K562 (cell line): ENCODE measurements around the gene CAPN5.

Source experiments
- BRCA1 ChIP-seq, 2 experiments: fragments of 450-650 bp in 1 of 2; sonication (generic) in 1 of 2; formaldehyde crosslinking in 1 of 2; IDR thresholded peaks; 2 replicates each; pipeline versions ENCODE4 v1.5.0 to v1.6.1; 2017 to 2020; ENCODE audit warnings: mild to moderate bottlenecking in 1 of 2, missing genetic modification reagents in 1 of 2
- FOXA1 ChIP-seq: fragments of 450-650 bp; IDR thresholded peaks from 2 replicates; pipeline ENCODE4 v1.6.1; 2016; ENCODE audit warnings: mild to moderate bottlenecking, borderline replicate concordance
- FOXK1 ChIP-seq: sonication (generic); formaldehyde crosslinking; IDR thresholded peaks from 2 replicates; pipeline ENCODE4 v1.8.0; 2022; ENCODE audit warnings: missing genetic modification reagents, mild to moderate bottlenecking, borderline replicate concordance
- POLR2A ChIP-seq: fragments of 450-650 bp; conservative IDR thresholded peaks from 2 replicates; pipeline ENCODE4 v1.6.1; 2016
- TF ChIP-seq, protein P1 (sequence below), 3 experiments: IDR thresholded peaks in 2 of 3; conservative IDR thresholded peaks in 1 of 3; 2 replicates each; pipeline ENCODE4 v1.5.1; 2011 to 2012; ENCODE audit warnings: low read length in 3 of 3, mild to moderate bottlenecking in 3 of 3, control low read depth in 2 of 3, improper control_type of control experiment in 1 of 3, inconsistent platforms in 1 of 3, low read depth in 1 of 3, mixed read lengths in 1 of 3, moderate library complexity in 1 of 3; ENCODE audit not compliant: insufficient read depth in 2 of 3
- TF ChIP-seq, protein P2 (sequence below): IDR thresholded peaks from 2 replicates; pipeline ENCODE4 v1.6.1; 2011; ENCODE audit warnings: borderline replicate concordance, low read depth, mild to moderate bottlenecking, moderate library complexity, low read length; ENCODE audit not compliant: insufficient read depth, poor library complexity, severe bottlenecking

DNA sequence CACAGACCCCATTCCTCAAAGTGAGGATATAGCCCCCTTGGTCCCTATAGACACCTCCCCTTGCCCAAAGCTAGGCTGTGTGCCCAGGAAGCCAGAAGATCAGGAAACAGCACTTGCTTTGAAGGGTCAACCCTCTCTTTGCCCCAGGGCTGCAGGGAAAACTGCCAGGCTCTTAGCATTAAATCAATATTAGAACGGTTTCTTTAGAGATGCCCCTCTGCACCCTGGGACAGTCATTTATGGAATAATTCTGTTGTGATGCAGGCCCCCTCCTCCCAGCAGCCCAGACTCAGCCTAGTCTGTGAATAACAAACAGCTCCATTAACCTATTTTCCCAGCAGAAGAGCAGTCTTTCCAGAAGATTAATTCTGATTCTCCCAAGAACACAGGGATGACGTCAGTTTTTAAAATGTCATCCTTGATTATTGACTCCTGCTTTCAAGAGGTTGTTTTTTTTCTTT is 11.6 kb upstream of the CAPN5 start:
- TF ChIP-seq BRCA1 (IDR thresholded peaks at IDR 0.05) = no peak
- no peak for TF ChIP-seq BRCA1 (CRISPR knock-in tag; IDR thresholded peaks at IDR 0.05)
- TF ChIP-seq FOXK1 = no peak
- TF ChIP-seq, protein P1, sequence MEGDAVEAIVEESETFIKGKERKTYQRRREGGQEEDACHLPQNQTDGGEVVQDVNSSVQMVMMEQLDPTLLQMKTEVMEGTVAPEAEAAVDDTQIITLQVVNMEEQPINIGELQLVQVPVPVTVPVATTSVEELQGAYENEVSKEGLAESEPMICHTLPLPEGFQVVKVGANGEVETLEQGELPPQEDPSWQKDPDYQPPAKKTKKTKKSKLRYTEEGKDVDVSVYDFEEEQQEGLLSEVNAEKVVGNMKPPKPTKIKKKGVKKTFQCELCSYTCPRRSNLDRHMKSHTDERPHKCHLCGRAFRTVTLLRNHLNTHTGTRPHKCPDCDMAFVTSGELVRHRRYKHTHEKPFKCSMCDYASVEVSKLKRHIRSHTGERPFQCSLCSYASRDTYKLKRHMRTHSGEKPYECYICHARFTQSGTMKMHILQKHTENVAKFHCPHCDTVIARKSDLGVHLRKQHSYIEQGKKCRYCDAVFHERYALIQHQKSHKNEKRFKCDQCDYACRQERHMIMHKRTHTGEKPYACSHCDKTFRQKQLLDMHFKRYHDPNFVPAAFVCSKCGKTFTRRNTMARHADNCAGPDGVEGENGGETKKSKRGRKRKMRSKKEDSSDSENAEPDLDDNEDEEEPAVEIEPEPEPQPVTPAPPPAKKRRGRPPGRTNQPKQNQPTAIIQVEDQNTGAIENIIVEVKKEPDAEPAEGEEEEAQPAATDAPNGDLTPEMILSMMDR (IDR thresholded peaks at IDR 0.05 in 2 of 3, conservative IDR thresholded peaks at IDR 0.05 in 1 of 3; ENCODE audit: insufficient read depth in 2 of 3, low read depth in 1 of 3, low read length in 3 of 3) = no peak
- TF ChIP-seq, protein P2, sequence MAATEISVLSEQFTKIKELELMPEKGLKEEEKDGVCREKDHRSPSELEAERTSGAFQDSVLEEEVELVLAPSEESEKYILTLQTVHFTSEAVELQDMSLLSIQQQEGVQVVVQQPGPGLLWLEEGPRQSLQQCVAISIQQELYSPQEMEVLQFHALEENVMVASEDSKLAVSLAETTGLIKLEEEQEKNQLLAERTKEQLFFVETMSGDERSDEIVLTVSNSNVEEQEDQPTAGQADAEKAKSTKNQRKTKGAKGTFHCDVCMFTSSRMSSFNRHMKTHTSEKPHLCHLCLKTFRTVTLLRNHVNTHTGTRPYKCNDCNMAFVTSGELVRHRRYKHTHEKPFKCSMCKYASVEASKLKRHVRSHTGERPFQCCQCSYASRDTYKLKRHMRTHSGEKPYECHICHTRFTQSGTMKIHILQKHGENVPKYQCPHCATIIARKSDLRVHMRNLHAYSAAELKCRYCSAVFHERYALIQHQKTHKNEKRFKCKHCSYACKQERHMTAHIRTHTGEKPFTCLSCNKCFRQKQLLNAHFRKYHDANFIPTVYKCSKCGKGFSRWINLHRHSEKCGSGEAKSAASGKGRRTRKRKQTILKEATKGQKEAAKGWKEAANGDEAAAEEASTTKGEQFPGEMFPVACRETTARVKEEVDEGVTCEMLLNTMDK = no peak
- no peak for TF ChIP-seq FOXA1
- TF ChIP-seq POLR2A = no peak
